GM15510 (cell line): ENCODE data around the gene OR51D1.

Experiments
- POLR2A ChIP-seq: IDR thresholded peaks from 3 replicates; pipeline ENCODE4 v1.6.1; 2011; ENCODE audit warnings: borderline replicate concordance; ENCODE audit not compliant: insufficient read length; ENCODE audit errors: extremely low read depth

OR51D1 gene

GRCh38 chr11:4636962-4637661, at the start of gene OR51D1:
TSS of gene OR51D1 (plus strand) at chr11:4637477. CDS start at chr11:4639791, 2,314 bp downstream.
- TF ChIP-seq POLR2A: no peak

GRCh38 chr11:4589017-4589416, 48.3 kb upstream of the OR51D1 start:
- TF ChIP-seq POLR2A: no peak

- TF ChIP-seq POLR2A: no peak
Observed at GRCh38 chr11:4593739-4594138, 43.5 kb upstream of the OR51D1 start, which contains the start of gene OR52I1. TSS of gene OR52I1 (plus strand) at chr11:4594039. CDS start at chr11:4594039, 0 bp downstream.

GRCh38 chr11:4605057-4605456, 32.2 kb upstream of the OR51D1 start:
- no peak for TF ChIP-seq POLR2A

- no peak for TF ChIP-seq POLR2A
Observed at GRCh38 chr11:4606231-4607015, 30.9 kb upstream of the OR51D1 start.

- no peak for TF ChIP-seq POLR2A
Observed at GRCh38 chr11:4607096-4607495, 30.2 kb upstream of the OR51D1 start.

GRCh38 chr11:4607781-4608666, 29.3 kb upstream of the OR51D1 start, which contains the start of gene TRIM68:
TSS of gene TRIM68 (minus strand) at chr11:4608231. CDS start at chr11:4605504, 2,727 bp downstream.
- peak; percentile 84 for TF ChIP-seq POLR2A

- TF ChIP-seq POLR2A: no peak
Observed at GRCh38 chr11:4610258-4610935, 26.9 kb upstream of the OR51D1 start.

- no peak for TF ChIP-seq POLR2A
Observed at GRCh38 chr11:4611986-4612385, 25.3 kb upstream of the OR51D1 start.

GRCh38 chr11:4615856-4616444, 21.3 kb upstream of the OR51D1 start:
- TF ChIP-seq POLR2A: no peak

- no peak for TF ChIP-seq POLR2A
Observed at GRCh38 chr11:4619514-4619913, 17.8 kb upstream of the OR51D1 start.

GRCh38 chr11:4626207-4627099, 10.8 kb upstream of the OR51D1 start:
- TF ChIP-seq POLR2A: no peak

GRCh38 chr11:4636136-4636535, 1.1 kb upstream of the OR51D1 start:
- no peak for TF ChIP-seq POLR2A
